Mesothelial cell of epicardium (in vitro differentiated cells): ENCODE measurements around the gene CAPS2. TPM values are rescaled to one million over a fixed set of nuclear protein-coding genes. Genes with fewer than 3 reads are reported as not detected.

Experiments
- DNase-seq, 2 experiments: peaks; one replicate each; pipeline ENCODE4 v3.0.0; 2021; ENCODE audit warnings: low spot score in 2 of 2; ENCODE audit not compliant: unreplicated experiment in 2 of 2
- H3K27ac Mint-ChIP-seq: 2 replicates; pipeline ENCODE4 v1.8.0; 2021; ENCODE audit warnings: mixed read lengths
- H3K27me3 Mint-ChIP-seq: 2 replicates; pipeline ENCODE4 v1.8.0; 2021; ENCODE audit warnings: low read depth, mixed read lengths
- H3K36me3 Mint-ChIP-seq: 2 replicates; pipeline ENCODE4 v1.8.0; 2021; ENCODE audit warnings: mixed read lengths
- H3K4me1 Mint-ChIP-seq: 2 replicates; pipeline ENCODE4 v1.8.0; 2021; ENCODE audit warnings: mixed read lengths
- H3K4me3 Mint-ChIP-seq: 2 replicates; pipeline ENCODE4 v1.8.0; 2021; ENCODE audit warnings: mild to moderate bottlenecking, moderate library complexity, mixed read lengths
- H3K9me3 Mint-ChIP-seq: 2 replicates; pipeline ENCODE4 v1.8.0; 2021; ENCODE audit warnings: mixed read lengths
- CTCF ChIP-seq: fragments of 200-600 bp; sonication (generic); IDR thresholded peaks from one replicate; pipeline ENCODE4 v1.5.0; 2021; ENCODE audit warnings: antibody characterized with exemption; ENCODE audit not compliant: unreplicated experiment
- total RNA-seq: library from RNA; stranded (reverse); gene quantifications from 3 replicates; pipeline ENCODE4 v1.2.1, GENCODE V29; 2021

Gene CAPS2
- total RNA-seq, 1 donor from 2014 or later, result 21.5 TPM

GRCh38 chr12:75345531-75345930 lies 15.4 kb upstream of the CAPS2 start:
- H3K27me3 Mint-ChIP-seq, result no peaks in the 10 kb centered on the region
- no peak for TF ChIP-seq CTCF
- H3K4me3 Mint-ChIP-seq, result no peak overlapping the region
- H3K9me3 Mint-ChIP-seq, result peaks cover 4% of the 10 kb centered on the region
- H3K4me1 Mint-ChIP-seq, result no peaks in the 10 kb centered on the region
- H3K27ac Mint-ChIP-seq, result no peak overlapping the region
- peaks cover 2% of the 10 kb centered on the region for H3K36me3 Mint-ChIP-seq
- DNase-seq, result no peak

GRCh38 chr12:75341873-75342272 lies 11.7 kb upstream of the CAPS2 start:
- peaks cover 9% of the 10 kb centered on the region for H3K9me3 Mint-ChIP-seq
- no peak for TF ChIP-seq CTCF
- H3K27ac Mint-ChIP-seq, result no peak overlapping the region
- H3K27me3 Mint-ChIP-seq, result no peaks in the 10 kb centered on the region
- peaks cover 2% of the 10 kb centered on the region for H3K36me3 Mint-ChIP-seq
- H3K4me3 Mint-ChIP-seq, result no peak overlapping the region
- H3K4me1 Mint-ChIP-seq, result no peaks in the 10 kb centered on the region
- DNase-seq, result no peak

GRCh38 chr12:75337905-75338304 lies 7.8 kb upstream of the CAPS2 start:
- no peak for TF ChIP-seq CTCF
- Mint-ChIP-seq H3K36me3 (peaks cover 2% of the 10 kb centered on the region), H3K9me3 (peaks cover 9% of the 10 kb centered on the region), H3K4me3 (no peak overlapping the region), H3K27me3 (peaks cover 5% of the 10 kb centered on the region), H3K4me1 (peaks cover 5% of the 10 kb centered on the region), H3K27ac (no peak overlapping the region)
- DNase-seq, result no peak

GRCh38 chr12:75334384-75335030 lies 4.4 kb upstream of the CAPS2 start, which contains the start of gene GLIPR1L1:
Gene GLIPR1L1, plus strand, starts transcription at chr12:75334670. Its CDS starts 59 bp downstream, at chr12:75334729.
- Mint-ChIP-seq H3K9me3 (peaks cover 5% of the 10 kb centered on the region), H3K36me3 (no peaks in the 10 kb centered on the region), H3K4me3 (peak within 1 kb of the TSS; percentile 71), H3K4me1 (peaks cover 9% of the 10 kb centered on the region), H3K27ac (peak within 1 kb of the TSS; percentile 57), H3K27me3 (peaks cover 5% of the 10 kb centered on the region)
- peak; percentile 80 to 93 for DNase-seq
- peak; percentile 89 for TF ChIP-seq CTCF

GRCh38 chr12:75327642-75328041 lies 2.5 kb downstream of the CAPS2 start:
- H3K4me1 Mint-ChIP-seq, result peaks cover 7% of the 10 kb centered on the region
- no peak overlapping the region for H3K27ac Mint-ChIP-seq
- H3K9me3 Mint-ChIP-seq, result no peaks in the 10 kb centered on the region
- no peaks in the 10 kb centered on the region for H3K27me3 Mint-ChIP-seq
- no peak overlapping the region for H3K4me3 Mint-ChIP-seq
- H3K36me3 Mint-ChIP-seq, result no peaks in the 10 kb centered on the region
- no peak for TF ChIP-seq CTCF
- no peak for DNase-seq

GRCh38 chr12:75323663-75324062 lies 6.5 kb downstream of the CAPS2 start:
- TF ChIP-seq CTCF, result no peak
- Mint-ChIP-seq H3K27ac (no peak overlapping the region), H3K4me3 (no peak overlapping the region), H3K36me3 (no peaks in the 10 kb centered on the region), H3K4me1 (peaks cover 3% of the 10 kb centered on the region), H3K27me3 (no peaks in the 10 kb centered on the region), H3K9me3 (no peaks in the 10 kb centered on the region)
- no peak for DNase-seq
